Measurements from ENCODE around the gene CUTA.
"Not testable (repeated sequence)": the region's sequence is repeated elsewhere in the genome, so short reads cannot be mapped to it uniquely, and the experiment has no call there.

CUTA gene

DNA sequence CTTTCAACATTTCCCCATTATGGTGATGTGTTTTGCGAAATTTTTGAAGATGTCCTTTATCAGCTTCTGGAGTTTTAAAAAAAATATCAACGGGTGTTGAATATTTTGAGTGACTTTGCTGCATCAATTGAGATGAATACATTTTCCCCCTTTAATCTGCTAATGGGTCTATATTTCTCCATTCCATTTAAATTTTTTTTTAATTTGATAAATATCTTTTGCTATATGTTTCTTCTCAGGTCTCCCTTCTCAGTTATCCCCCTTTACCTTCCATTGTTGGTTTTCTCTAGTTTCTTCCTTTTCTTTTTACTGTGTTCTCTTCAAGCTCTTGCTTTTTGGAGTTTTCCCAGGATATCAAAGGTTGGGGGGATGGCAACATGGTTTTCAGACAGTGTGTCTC lies 27.7 kb downstream of the CUTA start:
- Histone ChIP-seq H3K4me3 (ENCODE audit: low read depth in 1 of 2, low read length in 2 of 2) (no peak overlapping the region), H3K27me3 (ENCODE audit: control insufficient read depth in 1 of 2, insufficient read depth in 2 of 2, low read length in 2 of 2) (no peaks in the 10 kb centered on the region), H3K9ac (ENCODE audit: low read depth in 1 of 2, low read length in 2 of 2) (no peak overlapping the region), H3K27ac (ENCODE audit: low read depth, low read length) (no peak overlapping the region), H3K9me3 (ENCODE audit: control insufficient read depth in 1 of 2, low read length in 2 of 2) (no peaks in the 10 kb centered on the region), H3K4me1 (ENCODE audit: control insufficient read depth in 1 of 2, insufficient read depth in 2 of 2, low read length in 2 of 2) (peaks cover 21 to 22% of the 10 kb centered on the region in 2 donors), H3K36me3 (ENCODE audit: control insufficient read depth in 1 of 2, insufficient read depth in 2 of 2, low read length in 2 of 2) (no peaks in the 10 kb centered on the region)

DNA sequence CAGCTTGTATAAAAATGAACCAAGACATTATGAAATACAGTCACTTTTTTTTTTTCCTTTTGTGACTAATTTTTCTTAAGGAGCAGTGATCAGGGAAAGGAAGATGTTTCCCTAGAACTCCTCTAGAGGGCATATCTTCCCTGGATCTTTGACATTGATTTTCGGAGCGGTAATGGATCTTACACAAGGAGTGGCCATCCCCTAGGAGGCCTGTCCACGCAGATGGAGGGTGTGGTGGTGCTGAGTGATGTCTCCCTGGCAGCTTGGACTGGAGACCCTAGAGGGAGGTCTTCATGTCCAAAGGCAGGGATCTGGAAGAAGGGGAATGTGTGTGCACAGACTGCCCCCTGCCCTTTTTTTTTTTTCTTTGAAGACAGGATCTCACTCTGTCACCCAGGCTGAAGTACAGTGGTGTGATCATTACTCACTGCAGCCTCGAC lies 33.3 kb downstream of the CUTA start:
- Histone ChIP-seq H3K9me3 (ENCODE audit: control insufficient read depth in 1 of 2, low read length in 2 of 2) (no peaks in the 10 kb centered on the region), H3K27ac (ENCODE audit: low read depth, low read length) (no peak overlapping the region), H3K27me3 (ENCODE audit: control insufficient read depth in 1 of 2, insufficient read depth in 2 of 2, low read length in 2 of 2) (no peaks in the 10 kb centered on the region), H3K4me3 (ENCODE audit: low read depth in 1 of 2, low read length in 2 of 2) (no peak overlapping the region), H3K36me3 (ENCODE audit: control insufficient read depth in 1 of 2, insufficient read depth in 2 of 2, low read length in 2 of 2) (no peaks in the 10 kb centered on the region), H3K4me1 (ENCODE audit: control insufficient read depth in 1 of 2, insufficient read depth in 2 of 2, low read length in 2 of 2) (no peaks in the 10 kb centered on the region), H3K9ac (ENCODE audit: low read depth in 1 of 2, low read length in 2 of 2) (no peak overlapping the region)

DNA sequence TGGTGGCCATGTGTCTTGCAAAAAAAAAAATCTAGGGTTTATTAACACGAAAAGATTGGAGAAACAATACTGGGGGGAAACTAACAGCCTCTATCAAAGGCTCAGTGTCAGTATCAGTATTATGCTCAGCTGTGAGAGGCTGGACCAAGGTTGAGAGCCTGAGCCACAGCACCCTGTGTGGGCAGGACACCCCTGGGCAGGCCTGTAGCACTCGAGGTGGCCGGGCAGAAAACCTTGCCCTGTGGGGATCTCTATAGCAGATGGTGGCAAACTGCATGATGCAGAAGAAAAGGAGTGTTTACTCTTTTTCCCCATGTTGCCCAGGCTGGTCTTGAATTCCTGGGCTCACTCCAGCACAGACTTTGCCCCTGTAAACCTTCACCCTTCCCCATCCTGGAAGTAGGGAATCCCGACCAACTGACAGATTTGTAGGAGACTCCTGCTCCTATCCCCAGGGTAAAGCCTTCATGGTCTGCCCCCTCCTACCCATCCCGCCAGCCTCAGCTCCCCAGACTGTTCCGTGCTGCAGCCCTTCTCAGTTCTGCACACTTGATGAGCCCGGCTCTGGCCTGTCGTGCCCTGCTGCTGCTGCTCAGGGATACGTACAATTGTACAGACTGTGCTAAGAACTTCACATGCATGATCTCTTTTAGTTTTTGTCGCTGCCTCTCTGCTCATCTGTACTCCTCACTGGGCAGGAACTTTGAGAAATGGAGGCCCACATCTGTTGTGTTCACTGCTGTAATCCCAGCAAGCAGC lies 34.3 kb downstream of the CUTA start:
- no peaks in the 10 kb centered on the region for H3K27me3 ChIP-seq (ENCODE audit: control insufficient read depth in 1 of 2, insufficient read depth in 2 of 2, low read length in 2 of 2)
- no peaks in the 10 kb centered on the region for H3K9me3 ChIP-seq (ENCODE audit: control insufficient read depth in 1 of 2, low read length in 2 of 2)
- H3K36me3 ChIP-seq (ENCODE audit: control insufficient read depth in 1 of 2, insufficient read depth in 2 of 2, low read length in 2 of 2), result no peaks in the 10 kb centered on the region
- H3K27ac ChIP-seq (ENCODE audit: low read depth, low read length), result no peak overlapping the region
- H3K4me3 ChIP-seq (ENCODE audit: low read depth in 1 of 2, low read length in 2 of 2), result no peak overlapping the region
- H3K4me1 ChIP-seq (ENCODE audit: control insufficient read depth in 1 of 2, insufficient read depth in 2 of 2, low read length in 2 of 2), result no peaks in the 10 kb centered on the region
- no peak overlapping the region for H3K9ac ChIP-seq (ENCODE audit: low read depth in 1 of 2, low read length in 2 of 2)

DNA sequence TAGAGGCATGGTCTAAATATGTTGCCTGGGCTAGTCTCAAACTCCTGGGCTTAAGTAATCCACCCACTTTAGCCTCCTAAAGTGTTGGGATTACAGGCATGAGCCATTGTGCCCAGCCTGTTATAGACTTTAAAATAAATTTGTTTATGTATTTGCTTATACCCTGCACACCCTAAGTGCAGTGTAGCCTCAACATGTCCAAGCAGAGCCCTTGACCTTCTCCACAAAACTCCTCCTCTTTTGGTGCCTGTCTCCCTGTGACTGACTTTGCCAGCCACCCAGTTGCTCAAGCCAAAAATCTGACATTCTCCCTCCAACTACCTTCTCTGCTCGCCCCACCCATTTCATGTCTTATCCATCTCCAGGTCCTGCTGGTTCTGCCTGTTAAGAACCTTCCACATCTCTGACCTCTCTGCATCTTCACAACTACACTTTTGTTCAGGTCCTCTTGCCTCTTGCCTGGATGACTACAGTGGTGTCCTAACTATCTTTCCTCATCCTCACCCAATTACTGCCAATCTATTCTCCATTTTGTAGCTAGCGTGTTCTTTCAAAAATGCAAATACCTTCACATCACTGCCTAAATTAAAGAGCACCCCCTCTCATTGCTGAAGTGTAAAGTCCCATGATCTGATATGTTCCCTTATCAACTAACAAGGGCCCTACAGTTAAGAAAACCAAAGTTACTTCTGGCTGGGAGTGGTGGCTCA lies 37.5 kb downstream of the CUTA start:
- no peak overlapping the region for H3K27ac ChIP-seq (ENCODE audit: low read depth, low read length)
- H3K4me1 ChIP-seq (ENCODE audit: control insufficient read depth in 1 of 2, insufficient read depth in 2 of 2, low read length in 2 of 2), result peaks cover 0 to under 1% of the 10 kb centered on the region in 2 donors
- H3K4me3 ChIP-seq (ENCODE audit: low read depth in 1 of 2, low read length in 2 of 2), result no peak overlapping the region
- H3K9me3 ChIP-seq (ENCODE audit: control insufficient read depth in 1 of 2, low read length in 2 of 2), result no peaks in the 10 kb centered on the region
- no peaks in the 10 kb centered on the region for H3K27me3 ChIP-seq (ENCODE audit: control insufficient read depth in 1 of 2, insufficient read depth in 2 of 2, low read length in 2 of 2)
- H3K36me3 ChIP-seq (ENCODE audit: control insufficient read depth in 1 of 2, insufficient read depth in 2 of 2, low read length in 2 of 2), result no peaks in the 10 kb centered on the region
- no peak overlapping the region for H3K9ac ChIP-seq (ENCODE audit: low read depth in 1 of 2, low read length in 2 of 2)

DNA sequence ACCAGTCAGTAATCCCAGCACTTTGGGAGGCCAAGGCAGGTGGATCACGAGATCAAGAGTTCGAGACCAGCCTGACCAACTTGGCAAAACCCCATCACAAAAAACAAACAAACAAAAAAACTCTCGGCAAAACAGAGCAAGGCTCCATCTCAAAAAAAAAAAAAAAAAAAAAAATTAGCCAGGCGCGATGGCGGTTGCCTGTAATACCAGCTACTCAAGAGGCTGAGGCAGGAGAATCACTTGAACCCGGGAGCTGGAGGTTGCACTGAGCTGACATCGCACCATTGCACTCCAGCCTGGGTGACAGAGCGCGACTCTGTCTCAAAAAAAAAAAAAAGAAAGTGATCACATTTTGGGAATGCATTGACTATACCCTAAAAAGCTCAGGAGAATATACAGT lies 38.7 kb downstream of the CUTA start:
- H3K9ac ChIP-seq (ENCODE audit: low read depth in 1 of 2, low read length in 2 of 2); H3K9me3 ChIP-seq (ENCODE audit: control insufficient read depth in 1 of 2, low read length in 2 of 2); H3K4me1 ChIP-seq (ENCODE audit: control insufficient read depth in 1 of 2, insufficient read depth in 2 of 2, low read length in 2 of 2); H3K4me3 ChIP-seq (ENCODE audit: low read depth in 1 of 2, low read length in 2 of 2); H3K27ac ChIP-seq (ENCODE audit: low read depth, low read length); H3K27me3 ChIP-seq (ENCODE audit: control insufficient read depth in 1 of 2, insufficient read depth in 2 of 2, low read length in 2 of 2); H3K36me3 ChIP-seq (ENCODE audit: control insufficient read depth in 1 of 2, insufficient read depth in 2 of 2, low read length in 2 of 2): not testable (repeated sequence)

DNA sequence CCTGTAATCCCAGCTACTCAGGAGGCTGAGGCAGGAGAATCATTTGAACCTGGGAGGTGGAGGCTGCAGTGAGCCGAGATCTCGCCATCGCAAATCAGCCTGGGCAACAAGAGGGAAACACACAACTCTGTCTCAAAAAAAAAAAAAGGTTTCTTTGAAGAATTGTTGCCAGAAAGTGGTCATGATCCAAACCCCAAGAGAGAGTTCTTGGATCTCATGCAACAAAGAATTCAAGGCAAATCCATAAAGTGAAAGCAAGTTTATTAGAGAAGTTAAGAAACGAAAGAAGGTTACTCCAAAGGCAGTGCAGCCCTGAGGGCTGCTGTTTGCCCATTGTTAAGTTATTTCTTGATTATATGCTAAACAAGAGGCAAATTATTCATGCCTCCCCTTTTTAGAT lies 40.7 kb downstream of the CUTA start:
- Histone ChIP-seq H3K9ac (ENCODE audit: low read depth in 1 of 2, low read length in 2 of 2) (no peak overlapping the region), H3K4me3 (ENCODE audit: low read depth in 1 of 2, low read length in 2 of 2) (no peak overlapping the region), H3K4me1 (ENCODE audit: control insufficient read depth in 1 of 2, insufficient read depth in 2 of 2, low read length in 2 of 2) (peaks cover 7% of the 10 kb centered on the region in 2 donors), H3K9me3 (ENCODE audit: control insufficient read depth in 1 of 2, low read length in 2 of 2) (no peaks in the 10 kb centered on the region), H3K27ac (ENCODE audit: low read depth, low read length) (no peak overlapping the region), H3K36me3 (ENCODE audit: control insufficient read depth in 1 of 2, insufficient read depth in 2 of 2, low read length in 2 of 2) (no peaks in the 10 kb centered on the region), H3K27me3 (ENCODE audit: control insufficient read depth in 1 of 2, insufficient read depth in 2 of 2, low read length in 2 of 2) (no peaks in the 10 kb centered on the region)

DNA sequence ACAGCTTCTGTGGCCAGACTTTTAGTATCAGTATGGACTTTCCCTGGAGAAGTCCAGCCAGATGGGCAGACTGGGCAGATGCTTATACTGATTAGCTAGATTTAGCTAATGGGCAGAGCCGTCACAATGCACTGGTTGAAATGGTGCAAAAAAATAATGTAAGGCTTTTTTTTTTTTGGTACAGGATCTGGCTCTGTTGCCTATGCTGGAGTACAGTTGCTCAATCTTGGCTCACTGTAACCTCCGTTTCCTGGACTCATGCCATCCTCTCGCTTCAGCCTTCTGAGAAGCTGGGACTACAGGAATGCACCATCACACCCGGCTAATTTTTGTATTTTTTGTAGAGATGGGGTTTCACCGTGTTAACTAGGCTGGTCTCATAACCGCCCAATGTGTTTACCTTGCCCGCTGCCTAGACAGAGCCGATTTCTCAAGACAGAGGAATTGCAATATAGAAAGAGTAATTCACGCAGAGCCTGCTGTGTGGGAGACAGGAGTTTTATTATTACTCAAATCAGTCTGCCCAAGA lies 42.7 kb downstream of the CUTA start:
- no peaks in the 10 kb centered on the region for H3K9me3 ChIP-seq (ENCODE audit: control insufficient read depth in 1 of 2, low read length in 2 of 2)

DNA sequence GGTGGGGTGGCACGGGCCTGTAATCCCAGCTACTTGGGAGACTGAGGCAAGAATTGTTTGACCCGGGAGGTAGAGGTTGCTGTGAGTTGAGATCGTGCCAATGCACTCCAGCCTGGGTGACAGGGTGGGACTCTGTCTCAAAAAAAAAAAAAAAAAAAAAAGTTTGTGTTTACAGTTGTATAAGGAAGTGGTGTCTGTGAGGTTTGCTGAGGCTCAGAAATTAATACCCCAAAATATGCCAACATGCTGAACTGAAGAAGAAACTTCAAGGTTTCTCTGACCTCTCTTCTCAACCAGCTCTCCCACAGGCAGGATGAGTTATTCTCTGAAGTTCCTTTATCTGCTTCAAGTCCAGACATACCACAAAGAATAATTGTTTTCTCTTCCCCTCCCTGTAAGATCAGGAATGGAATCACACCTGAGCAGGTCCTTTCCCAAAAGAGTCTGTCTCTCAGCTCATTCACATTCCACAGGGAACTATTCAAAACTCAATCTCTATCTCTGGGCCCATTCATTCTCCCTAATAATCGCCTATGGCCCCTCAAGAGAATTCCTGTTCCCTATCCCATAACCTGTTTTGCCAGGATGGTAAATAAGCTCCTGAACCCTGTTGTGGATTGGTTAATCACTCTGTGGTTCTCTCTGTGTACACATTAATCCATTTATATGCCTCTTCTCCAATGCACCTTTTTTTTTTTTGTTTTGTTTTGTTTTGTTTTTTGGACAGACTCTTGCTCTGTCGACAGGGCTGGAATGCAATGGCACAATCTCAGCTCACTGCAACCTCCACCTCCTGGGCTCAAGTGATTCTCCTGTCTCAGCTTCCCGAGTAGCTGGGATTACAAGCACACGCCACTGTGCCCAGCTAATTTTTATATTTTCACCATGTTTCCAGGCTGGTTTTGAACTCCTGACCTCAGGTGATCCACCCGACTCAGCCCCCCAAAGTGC lies 43.7 kb downstream of the CUTA start:
- H3K27ac ChIP-seq (ENCODE audit: low read depth, low read length), result no peak overlapping the region
- H3K27me3 ChIP-seq (ENCODE audit: control insufficient read depth in 1 of 2, insufficient read depth in 2 of 2, low read length in 2 of 2), result no peaks in the 10 kb centered on the region
- no peak overlapping the region for H3K9ac ChIP-seq (ENCODE audit: low read depth in 1 of 2, low read length in 2 of 2)
- peaks cover 7% of the 10 kb centered on the region in 2 donors for H3K4me1 ChIP-seq (ENCODE audit: control insufficient read depth in 1 of 2, insufficient read depth in 2 of 2, low read length in 2 of 2)
- no peaks in the 10 kb centered on the region for H3K36me3 ChIP-seq (ENCODE audit: control insufficient read depth in 1 of 2, insufficient read depth in 2 of 2, low read length in 2 of 2)
- H3K9me3 ChIP-seq (ENCODE audit: control insufficient read depth in 1 of 2, low read length in 2 of 2), result no peaks in the 10 kb centered on the region
- no peak overlapping the region for H3K4me3 ChIP-seq (ENCODE audit: low read depth in 1 of 2, low read length in 2 of 2)

More for the DNA sequence above, 42.7 kb downstream of the CUTA start:
- H3K27me3 ChIP-seq (ENCODE audit: control insufficient read depth in 1 of 2, insufficient read depth in 2 of 2, low read length in 2 of 2), result no peaks in the 10 kb centered on the region
- no peak overlapping the region for H3K9ac ChIP-seq (ENCODE audit: low read depth in 1 of 2, low read length in 2 of 2)
- H3K4me3 ChIP-seq (ENCODE audit: low read depth in 1 of 2, low read length in 2 of 2), result no peak overlapping the region
- peaks cover 7% of the 10 kb centered on the region in 2 donors for H3K4me1 ChIP-seq (ENCODE audit: control insufficient read depth in 1 of 2, insufficient read depth in 2 of 2, low read length in 2 of 2)
- H3K27ac ChIP-seq (ENCODE audit: low read depth, low read length), result no peak overlapping the region
- H3K36me3 ChIP-seq (ENCODE audit: control insufficient read depth in 1 of 2, insufficient read depth in 2 of 2, low read length in 2 of 2), result no peaks in the 10 kb centered on the region

DNA sequence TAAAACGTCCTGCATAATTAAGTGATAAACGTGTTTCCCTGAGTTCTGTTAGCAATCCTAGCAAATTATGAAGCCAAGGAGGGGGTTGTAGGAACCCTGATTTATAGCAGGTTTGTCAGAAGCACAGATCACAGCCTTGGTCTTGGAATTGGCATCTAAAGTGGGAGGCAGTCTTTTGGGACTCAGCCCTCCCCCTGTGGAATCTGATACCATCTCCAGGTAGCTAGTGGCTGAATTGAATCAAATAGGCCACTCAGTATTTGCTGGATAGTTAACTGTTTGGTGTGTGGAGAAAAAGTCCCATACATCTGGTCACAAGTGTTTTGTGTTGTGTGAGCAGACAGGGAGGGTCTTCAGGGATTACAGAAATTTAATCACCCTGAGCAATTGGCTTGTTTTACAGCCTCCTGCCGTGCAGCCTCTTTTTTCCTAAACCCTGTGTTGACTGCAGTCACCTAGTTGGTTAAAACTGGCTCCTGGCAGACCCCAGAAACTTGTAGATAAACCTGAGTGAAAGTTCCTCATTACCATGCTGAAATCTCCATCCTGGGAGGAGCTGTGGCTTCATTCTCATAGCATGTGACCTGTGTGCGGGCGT lies 45.3 kb downstream of the CUTA start:
- Histone ChIP-seq H3K27ac (ENCODE audit: low read depth, low read length) (no peak overlapping the region), H3K9me3 (ENCODE audit: control insufficient read depth in 1 of 2, low read length in 2 of 2) (no peaks in the 10 kb centered on the region), H3K9ac (ENCODE audit: low read depth in 1 of 2, low read length in 2 of 2) (no peak overlapping the region), H3K27me3 (ENCODE audit: control insufficient read depth in 1 of 2, insufficient read depth in 2 of 2, low read length in 2 of 2) (no peaks in the 10 kb centered on the region), H3K36me3 (ENCODE audit: control insufficient read depth in 1 of 2, insufficient read depth in 2 of 2, low read length in 2 of 2) (no peaks in the 10 kb centered on the region), H3K4me1 (ENCODE audit: control insufficient read depth in 1 of 2, insufficient read depth in 2 of 2, low read length in 2 of 2) (peaks cover 7% of the 10 kb centered on the region in 2 donors), H3K4me3 (ENCODE audit: low read depth in 1 of 2, low read length in 2 of 2) (no peak overlapping the region)

Data from duodenal mucosa (tissue), 2 donors.